Measurements from ENCODE around the gene PCBP3. TPM values are rescaled to one million over a fixed set of nuclear protein-coding genes. Genes with fewer than 3 reads are reported as not detected.

Gene PCBP3
- total RNA-seq, 1 experiment from 2014 or later = 3.7 TPM

DNA sequence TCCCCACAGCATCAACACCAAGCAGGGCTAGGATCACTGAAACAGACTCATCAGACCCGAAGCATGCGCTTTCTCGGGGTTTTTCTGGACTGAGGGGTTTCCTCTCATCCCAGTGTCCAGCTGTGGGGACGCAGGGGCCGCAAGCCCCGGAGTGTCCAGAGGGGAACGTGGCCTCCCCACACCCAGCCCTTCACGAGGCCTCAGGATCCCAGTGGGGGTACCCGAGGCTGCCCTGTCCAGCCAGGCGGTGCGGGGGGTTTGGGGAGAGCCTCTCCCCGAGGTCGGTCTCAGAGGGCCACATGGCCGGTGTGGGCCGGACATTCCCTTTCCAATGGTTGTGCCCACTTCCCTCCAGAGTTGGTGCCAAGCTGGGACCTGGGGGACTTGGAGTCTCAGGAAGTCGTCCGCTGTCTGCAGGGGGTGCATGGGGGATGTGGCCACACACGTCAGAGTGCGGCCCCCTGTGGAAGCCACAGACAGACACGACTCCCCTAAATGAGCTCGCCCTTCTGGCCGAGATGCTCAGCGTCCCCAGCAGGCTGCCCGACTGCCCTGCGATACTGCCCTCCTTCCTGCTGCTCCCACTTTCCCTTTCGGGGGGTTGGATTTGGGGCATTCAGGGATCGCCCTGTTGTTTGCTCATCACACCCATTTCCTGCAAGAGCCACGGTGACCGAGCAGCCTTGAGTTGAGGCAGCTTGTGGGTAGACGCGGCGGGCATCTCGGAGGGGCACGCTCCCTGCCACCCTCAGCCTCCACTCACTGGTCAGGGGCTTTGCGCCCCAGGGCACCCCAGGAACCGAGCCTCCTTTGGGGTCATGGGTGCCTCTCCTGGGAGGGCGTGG is 342.2 kb downstream of the PCBP3 start:
- DNase-seq (ENCODE audit: unreplicated experiment) = no peak
- no TSS peak for BruUV-seq (replicated peaks)
- Mint-ChIP-seq H3K9me3 (ENCODE audit: unreplicated experiment) (no peaks in the 10 kb centered on the region), H3K27ac (ENCODE audit: low read depth, unreplicated experiment) (no peak overlapping the region), H3K36me3 (ENCODE audit: insufficient read depth, unreplicated experiment) (peaks cover 4% of the 10 kb centered on the region), H3K4me3 (ENCODE audit: unreplicated experiment) (no peak overlapping the region), H3K4me1 (ENCODE audit: insufficient read depth, unreplicated experiment) (no peaks in the 10 kb centered on the region), H3K27me3 (ENCODE audit: insufficient read depth, unreplicated experiment) (peaks cover 18% of the 10 kb centered on the region)
- ChIA-PET CTCF (no interaction called here), POLR2A (no interaction called here)
- TF ChIP-seq, protein P1, sequence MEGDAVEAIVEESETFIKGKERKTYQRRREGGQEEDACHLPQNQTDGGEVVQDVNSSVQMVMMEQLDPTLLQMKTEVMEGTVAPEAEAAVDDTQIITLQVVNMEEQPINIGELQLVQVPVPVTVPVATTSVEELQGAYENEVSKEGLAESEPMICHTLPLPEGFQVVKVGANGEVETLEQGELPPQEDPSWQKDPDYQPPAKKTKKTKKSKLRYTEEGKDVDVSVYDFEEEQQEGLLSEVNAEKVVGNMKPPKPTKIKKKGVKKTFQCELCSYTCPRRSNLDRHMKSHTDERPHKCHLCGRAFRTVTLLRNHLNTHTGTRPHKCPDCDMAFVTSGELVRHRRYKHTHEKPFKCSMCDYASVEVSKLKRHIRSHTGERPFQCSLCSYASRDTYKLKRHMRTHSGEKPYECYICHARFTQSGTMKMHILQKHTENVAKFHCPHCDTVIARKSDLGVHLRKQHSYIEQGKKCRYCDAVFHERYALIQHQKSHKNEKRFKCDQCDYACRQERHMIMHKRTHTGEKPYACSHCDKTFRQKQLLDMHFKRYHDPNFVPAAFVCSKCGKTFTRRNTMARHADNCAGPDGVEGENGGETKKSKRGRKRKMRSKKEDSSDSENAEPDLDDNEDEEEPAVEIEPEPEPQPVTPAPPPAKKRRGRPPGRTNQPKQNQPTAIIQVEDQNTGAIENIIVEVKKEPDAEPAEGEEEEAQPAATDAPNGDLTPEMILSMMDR (IDR thresholded peaks at IDR 0.05; ENCODE audit: unreplicated experiment) = no peak
- intact Hi-C loops (cut with micrococcal nuclease) = no loop called here

DNA sequence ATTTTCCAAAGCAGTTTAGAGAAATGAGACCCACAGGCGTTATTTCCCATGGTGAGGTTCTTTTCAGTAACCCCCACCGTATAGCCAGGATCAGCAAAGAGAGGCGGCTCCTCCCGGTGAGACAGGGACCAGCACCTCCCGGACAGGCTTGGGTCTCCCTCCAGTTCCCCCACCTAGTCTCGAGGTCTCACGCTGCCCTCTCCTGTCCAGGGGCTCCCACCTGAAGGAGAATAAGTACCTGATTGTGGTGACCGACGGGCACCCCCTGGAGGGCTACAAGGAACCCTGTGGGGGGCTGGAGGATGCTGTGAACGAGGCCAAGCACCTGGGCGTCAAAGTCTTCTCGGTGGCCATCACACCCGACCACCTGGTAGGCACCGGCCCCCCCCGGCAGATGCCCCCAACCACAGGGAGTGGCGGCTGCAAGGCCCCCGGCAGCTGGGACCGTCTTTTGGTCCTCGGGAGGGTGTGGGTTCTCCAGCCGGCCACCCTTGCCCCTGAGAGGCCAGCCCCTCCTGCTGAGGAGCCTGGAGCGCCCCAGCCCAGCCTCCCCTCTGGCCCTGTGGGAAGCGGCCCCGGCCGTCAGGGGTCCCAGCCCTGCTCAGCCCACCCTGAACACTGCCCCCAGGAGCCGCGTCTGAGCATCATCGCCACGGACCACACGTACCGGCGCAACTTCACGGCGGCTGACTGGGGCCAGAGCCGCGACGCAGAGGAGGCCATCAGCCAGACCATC is 343.0 kb downstream of the PCBP3 start:
- no TSS peak for BruUV-seq (replicated peaks)
- H3K9me3 Mint-ChIP-seq (ENCODE audit: unreplicated experiment) = no peaks in the 10 kb centered on the region
- H3K4me1 Mint-ChIP-seq (ENCODE audit: insufficient read depth, unreplicated experiment) = no peaks in the 10 kb centered on the region
- no peak for DNase-seq (ENCODE audit: unreplicated experiment)
- CTCF ChIA-PET = no interaction called here
- H3K27ac Mint-ChIP-seq (ENCODE audit: low read depth, unreplicated experiment) = no peak overlapping the region
- H3K4me3 Mint-ChIP-seq (ENCODE audit: unreplicated experiment) = no peak overlapping the region
- peaks cover 18% of the 10 kb centered on the region for H3K27me3 Mint-ChIP-seq (ENCODE audit: insufficient read depth, unreplicated experiment)
- intact Hi-C loops (cut with micrococcal nuclease) = no loop called here
- POLR2A ChIA-PET = no interaction called here
- TF ChIP-seq, protein P1 (IDR thresholded peaks at IDR 0.05; ENCODE audit: unreplicated experiment) = no peak
- H3K36me3 Mint-ChIP-seq (ENCODE audit: insufficient read depth, unreplicated experiment) = peaks cover 4% of the 10 kb centered on the region

DNA sequence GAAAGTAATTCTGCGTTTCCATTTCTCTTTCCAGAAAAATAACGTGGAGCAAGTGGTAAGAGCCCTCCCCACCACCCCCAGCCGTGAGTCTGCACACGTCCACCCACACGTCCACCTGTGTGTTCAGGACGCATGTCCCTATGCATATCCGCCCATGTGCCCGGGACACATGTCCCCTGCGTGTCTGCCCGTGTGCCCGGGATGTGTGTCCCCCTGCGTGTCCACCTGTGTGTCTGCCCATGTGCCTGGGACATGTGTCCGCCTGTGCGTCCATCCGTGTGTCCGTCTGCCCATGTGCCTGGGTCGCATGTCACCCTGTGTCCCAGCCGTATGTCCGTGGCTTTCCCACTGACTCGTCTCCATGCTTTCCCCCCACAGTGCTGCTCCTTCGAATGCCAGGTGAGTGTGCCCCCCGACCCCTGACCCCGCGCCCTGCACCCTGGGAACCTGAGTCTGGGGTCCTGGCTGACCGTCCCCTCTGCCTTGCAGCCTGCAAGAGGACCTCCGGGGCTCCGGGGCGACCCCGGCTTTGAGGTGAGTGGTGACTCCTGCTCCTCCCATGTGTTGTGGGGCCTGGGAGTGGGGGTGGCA is 343.7 kb downstream of the PCBP3 start:
- peaks cover 18% of the 10 kb centered on the region for H3K27me3 Mint-ChIP-seq (ENCODE audit: insufficient read depth, unreplicated experiment)
- intact Hi-C loops (cut with micrococcal nuclease) = no loop called here

More for the DNA sequence above, 343.7 kb downstream of the PCBP3 start:
- no TSS peak for BruUV-seq (replicated peaks)
- H3K36me3 Mint-ChIP-seq (ENCODE audit: insufficient read depth, unreplicated experiment) = peaks cover 4% of the 10 kb centered on the region
- ChIA-PET POLR2A (no interaction called here), CTCF (no interaction called here)
- no peak overlapping the region for H3K4me3 Mint-ChIP-seq (ENCODE audit: unreplicated experiment)
- H3K4me1 Mint-ChIP-seq (ENCODE audit: insufficient read depth, unreplicated experiment) = no peaks in the 10 kb centered on the region
- H3K27ac Mint-ChIP-seq (ENCODE audit: low read depth, unreplicated experiment) = no peak overlapping the region
- no peaks in the 10 kb centered on the region for H3K9me3 Mint-ChIP-seq (ENCODE audit: unreplicated experiment)
- TF ChIP-seq, protein P1 (IDR thresholded peaks at IDR 0.05; ENCODE audit: unreplicated experiment) = no peak
- DNase-seq (ENCODE audit: unreplicated experiment) = no peak
